HUES64 (cell line): Measurements from ENCODE around the gene CFAP77.

Source experiments
- H3K27ac ChIP-seq: 2 replicates; pipeline ENCODE4 v1.7.0; 2013; ENCODE audit warnings: low read depth, low read length, inconsistent platforms
- H3K27me3 ChIP-seq: 2 replicates; pipeline ENCODE4 v1.6.1; 2013; ENCODE audit warnings: mild to moderate bottlenecking, low read length; ENCODE audit not compliant: insufficient read depth
- H3K36me3 ChIP-seq: 2 replicates; pipeline ENCODE4 v1.6.1; 2013; ENCODE audit warnings: mild to moderate bottlenecking, low read length; ENCODE audit not compliant: insufficient read depth
- H3K4me1 ChIP-seq: 2 replicates; pipeline ENCODE4 v1.6.1; 2013; ENCODE audit warnings: mild to moderate bottlenecking, low read length, moderate library complexity; ENCODE audit not compliant: insufficient read depth
- H3K4me3 ChIP-seq: 2 replicates; pipeline ENCODE4 v1.5.1; 2013; ENCODE audit warnings: mild to moderate bottlenecking, low read length, moderate library complexity
- H3K9ac ChIP-seq: 2 replicates; pipeline ENCODE4 v1.6.1; 2013; ENCODE audit warnings: mild to moderate bottlenecking, low read depth, low read length
- H3K9me3 ChIP-seq: 2 replicates; pipeline ENCODE4 v1.6.1; 2013; ENCODE audit warnings: low read depth, low read length; ENCODE audit not compliant: insufficient read depth
- WGBS: fragments of 150-250, 120-280 bp; methylation state at CpG from one replicate; pipeline ENCODE4 v1.1.7; 2013; ENCODE audit warnings: missing lambda C conversion rate; 5-methylcytosine and 5-hydroxymethylcytosine counted together

CFAP77 gene

DNA sequence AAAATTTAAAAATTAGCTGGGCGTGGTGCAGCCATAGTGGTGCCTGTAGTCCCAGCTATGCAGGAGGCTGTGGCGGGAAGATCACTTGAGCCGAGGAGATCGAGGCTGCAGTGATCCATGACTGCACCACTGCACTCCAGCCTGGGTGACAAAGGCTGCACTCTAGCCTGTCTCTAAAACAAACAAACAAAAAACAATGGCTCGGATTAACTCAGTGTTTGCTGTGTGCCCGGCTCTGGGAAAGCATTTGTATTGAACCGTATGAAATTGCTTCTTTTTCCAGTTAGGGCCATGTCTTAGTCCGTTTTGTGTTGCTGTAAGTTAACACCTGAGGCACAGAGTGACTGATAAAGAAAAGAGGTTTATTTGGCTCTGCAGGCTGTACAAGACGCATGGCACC lies 62.6 kb downstream of the CFAP77 start:
- H3K4me1 ChIP-seq: no peaks in the 10 kb centered on the region
- no peaks in the 10 kb centered on the region for H3K27me3 ChIP-seq
- H3K36me3 ChIP-seq: no peaks in the 10 kb centered on the region
- no peaks in the 10 kb centered on the region for H3K9me3 ChIP-seq
- no peak overlapping the region for H3K27ac ChIP-seq
- no peak overlapping the region for H3K4me3 ChIP-seq
- H3K9ac ChIP-seq: no peak overlapping the region
- 82% methylated on average over 9 of the region's 9 CpGs for WGBS

DNA sequence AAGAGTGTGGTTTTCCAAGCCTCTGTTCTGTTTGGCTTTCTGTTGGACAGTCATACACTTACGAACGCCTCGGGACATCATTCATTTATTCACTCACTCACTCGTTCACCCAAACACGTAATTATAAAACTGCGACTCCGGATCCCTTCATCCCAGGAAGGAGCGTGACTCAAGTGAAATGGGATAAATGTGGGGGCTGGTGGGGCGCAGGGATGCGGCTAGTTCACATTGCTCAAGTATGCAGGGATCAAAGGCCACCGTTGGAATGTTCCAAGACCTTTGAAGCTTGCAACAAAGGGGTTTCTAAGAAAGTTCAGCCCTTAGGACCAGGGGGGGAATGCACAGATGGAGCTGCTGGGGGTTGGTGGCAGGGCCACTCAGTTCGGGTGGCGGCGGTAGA lies 64.2 kb downstream of the CFAP77 start:
- 88% methylated on average over 14 of the region's 14 CpGs for WGBS
- Histone ChIP-seq H3K9me3 (no peaks in the 10 kb centered on the region), H3K27ac (no peak overlapping the region), H3K4me1 (no peaks in the 10 kb centered on the region), H3K36me3 (no peaks in the 10 kb centered on the region), H3K27me3 (no peaks in the 10 kb centered on the region), H3K4me3 (no peak overlapping the region), H3K9ac (no peak overlapping the region)

DNA sequence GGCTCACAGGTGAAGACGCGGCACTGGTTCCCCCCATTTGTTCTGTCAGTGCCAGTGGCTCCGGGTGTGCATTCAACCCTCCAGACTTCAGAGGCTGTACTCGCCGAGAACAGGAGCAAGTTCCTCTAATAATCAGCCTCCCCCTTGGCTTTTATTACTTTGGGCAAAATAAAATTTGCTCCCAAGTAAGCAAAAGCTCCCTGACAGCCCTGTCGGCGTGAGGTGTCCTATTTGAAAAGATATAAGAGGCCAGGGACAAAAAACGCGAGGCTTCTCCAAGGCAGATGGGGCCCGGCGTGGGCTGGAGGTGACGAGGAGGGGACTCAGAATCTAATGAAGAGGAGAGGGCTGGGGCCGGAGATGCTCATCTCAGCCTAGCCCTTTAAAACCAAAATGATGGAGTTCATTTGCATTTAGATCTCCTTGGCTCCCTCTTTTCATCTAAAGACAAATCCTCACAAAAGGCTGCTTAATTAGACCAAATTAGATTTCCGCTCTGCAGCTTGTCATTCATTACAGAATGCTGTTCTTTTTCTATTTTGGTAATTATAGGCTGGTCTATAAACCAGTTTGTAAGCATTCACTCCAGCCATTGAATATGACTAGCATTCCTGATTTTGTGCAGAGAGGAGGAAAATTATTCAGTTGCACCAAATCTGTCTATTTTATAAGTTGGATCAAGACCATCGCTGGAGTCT lies 68.5 kb downstream of the CFAP77 start:
- 88% methylated on average over 14 of the region's 15 CpGs for WGBS
- H3K9ac ChIP-seq: no peak overlapping the region
- no peak overlapping the region for H3K27ac ChIP-seq

DNA sequence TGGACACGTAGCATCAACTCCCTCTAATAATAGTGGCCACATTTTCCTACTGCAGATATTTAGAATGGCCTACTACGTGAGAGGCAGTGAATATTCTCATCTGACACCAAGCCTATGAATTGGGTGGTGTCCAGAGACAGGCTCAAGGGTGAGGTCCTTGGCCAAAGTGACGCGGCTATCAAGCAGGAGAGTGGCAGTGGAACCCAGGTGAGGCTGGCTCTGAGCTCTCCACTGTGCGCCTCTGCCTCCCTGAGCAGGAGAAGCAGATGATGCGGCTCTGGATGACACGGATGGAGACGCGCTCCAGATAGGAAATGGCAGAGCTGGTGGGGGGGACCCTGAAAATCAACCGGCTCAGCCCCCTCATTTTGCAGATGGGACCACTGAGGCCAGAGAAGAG lies 69.7 kb downstream of the CFAP77 start:
- H3K27me3 ChIP-seq: no peaks in the 10 kb centered on the region
- H3K9ac ChIP-seq: no peak overlapping the region
- H3K27ac ChIP-seq: no peak overlapping the region
- no peaks in the 10 kb centered on the region for H3K36me3 ChIP-seq
- H3K4me1 ChIP-seq: no peaks in the 10 kb centered on the region
- H3K4me3 ChIP-seq: no peak overlapping the region
- WGBS: 97% methylated on average over 10 of the region's 10 CpGs
- H3K9me3 ChIP-seq: no peaks in the 10 kb centered on the region

More for the DNA sequence above, 68.5 kb downstream of the CFAP77 start:
- Histone ChIP-seq H3K27me3 (no peaks in the 10 kb centered on the region), H3K9me3 (no peaks in the 10 kb centered on the region), H3K4me1 (no peaks in the 10 kb centered on the region), H3K36me3 (no peaks in the 10 kb centered on the region), H3K4me3 (no peak overlapping the region)

DNA sequence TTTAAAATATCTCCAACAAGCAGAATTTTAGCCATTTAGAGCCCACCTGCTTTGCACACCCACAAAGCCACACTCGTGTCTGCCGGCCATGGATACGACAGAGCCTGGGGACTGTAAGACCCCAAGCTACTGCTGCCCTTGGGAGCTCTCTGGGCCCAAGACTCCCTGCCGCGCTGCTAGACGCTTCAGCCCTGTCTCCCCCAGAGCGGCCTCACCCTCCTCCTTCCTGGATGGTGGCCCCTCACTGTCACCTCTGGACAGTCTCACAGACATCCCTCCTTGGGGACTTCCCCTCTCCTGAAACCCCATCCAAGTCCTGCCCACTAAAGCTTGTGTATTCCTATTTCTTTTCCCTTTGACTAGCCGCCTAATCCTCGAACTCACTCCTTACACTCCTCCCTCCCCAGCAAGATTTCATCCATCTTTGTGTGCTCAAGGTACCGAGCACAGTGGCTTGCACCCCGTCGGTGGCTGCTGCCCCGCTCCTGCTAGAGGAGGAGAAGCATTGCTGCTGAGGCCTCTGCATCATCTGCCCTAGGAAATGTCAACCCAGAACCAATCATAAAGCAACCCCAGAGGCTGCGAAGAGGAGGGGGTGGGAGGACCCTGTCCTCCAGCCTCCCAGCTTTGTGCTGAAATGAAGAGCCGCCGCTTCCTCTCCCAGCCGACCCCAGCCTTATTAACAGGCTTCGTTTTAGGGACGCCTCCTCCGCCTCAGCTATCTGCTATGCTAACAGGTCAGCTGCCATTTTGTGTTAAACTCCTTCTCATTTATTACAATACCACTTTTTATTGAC lies 71.2 kb downstream of the CFAP77 start:
- Histone ChIP-seq H3K4me1 (no peaks in the 10 kb centered on the region), H3K27ac (no peak overlapping the region), H3K27me3 (no peaks in the 10 kb centered on the region)

DNA sequence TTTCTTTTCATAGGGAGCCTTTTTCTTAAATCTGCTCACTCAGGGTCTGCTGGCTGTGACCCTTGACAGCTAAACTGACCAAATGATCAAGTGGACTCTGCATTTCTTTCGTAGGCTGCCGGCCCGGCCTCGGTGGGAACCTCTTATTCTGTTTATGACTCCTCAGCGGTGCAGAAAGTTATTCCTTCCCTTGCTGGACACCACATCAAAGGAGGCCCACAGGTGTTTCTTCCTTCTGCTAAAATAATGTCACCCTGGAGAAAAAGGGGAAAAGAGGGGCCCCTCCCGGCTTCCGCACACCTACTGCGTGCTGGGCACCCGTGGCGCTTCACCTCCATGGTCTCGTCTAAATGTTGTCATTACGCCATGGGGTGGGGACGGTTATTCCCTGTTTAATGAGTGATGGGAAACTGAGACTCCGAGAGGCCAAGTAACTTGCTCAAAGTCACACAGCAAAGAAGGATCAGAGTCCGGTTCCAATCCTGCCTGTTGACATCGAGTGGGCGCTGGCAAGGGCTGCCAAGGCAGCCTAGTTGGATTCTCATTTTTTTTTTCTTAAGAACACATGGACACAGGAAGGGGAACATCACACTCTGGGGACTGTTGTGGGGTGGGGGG lies 72.3 kb downstream of the CFAP77 start:
- Histone ChIP-seq H3K9me3 (no peaks in the 10 kb centered on the region), H3K27me3 (no peaks in the 10 kb centered on the region), H3K4me3 (no peak overlapping the region), H3K9ac (no peak overlapping the region), H3K4me1 (no peaks in the 10 kb centered on the region), H3K27ac (no peak overlapping the region), H3K36me3 (no peaks in the 10 kb centered on the region)
- WGBS: 94% methylated on average over 17 of the region's 17 CpGs

More for the DNA sequence above, 71.2 kb downstream of the CFAP77 start:
- Histone ChIP-seq H3K9ac (no peak overlapping the region), H3K4me3 (no peak overlapping the region), H3K36me3 (no peaks in the 10 kb centered on the region), H3K9me3 (no peaks in the 10 kb centered on the region)
- 87% methylated on average over 20 of the region's 20 CpGs for WGBS

DNA sequence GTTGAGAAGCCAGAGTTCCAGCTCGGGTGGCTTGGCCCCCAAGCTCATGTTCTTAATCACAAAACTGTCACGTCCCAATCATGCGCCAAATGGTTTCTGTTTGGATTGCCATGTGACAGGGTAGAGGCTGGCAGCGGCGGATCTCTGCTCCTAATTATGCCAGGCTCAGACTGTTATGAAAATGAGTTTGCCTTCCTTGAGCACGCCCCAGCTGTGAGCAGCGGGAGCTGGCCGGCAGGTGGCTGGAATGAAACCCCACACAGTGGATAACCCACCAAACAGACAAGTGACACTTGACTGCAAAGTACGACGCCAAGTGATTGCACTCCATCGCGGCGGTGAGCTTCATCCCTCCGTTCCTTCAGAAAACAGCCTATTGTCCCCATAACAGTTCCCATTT lies 75.4 kb downstream of the CFAP77 start:
- Histone ChIP-seq H3K36me3 (no peaks in the 10 kb centered on the region), H3K9me3 (no peaks in the 10 kb centered on the region), H3K4me1 (no peaks in the 10 kb centered on the region), H3K4me3 (no peak overlapping the region), H3K27me3 (no peaks in the 10 kb centered on the region; the same call in 1 of the 2 replicates), H3K27ac (no peak overlapping the region), H3K9ac (no peak overlapping the region)
- WGBS: 90% methylated on average over 14 of the region's 14 CpGs

DNA sequence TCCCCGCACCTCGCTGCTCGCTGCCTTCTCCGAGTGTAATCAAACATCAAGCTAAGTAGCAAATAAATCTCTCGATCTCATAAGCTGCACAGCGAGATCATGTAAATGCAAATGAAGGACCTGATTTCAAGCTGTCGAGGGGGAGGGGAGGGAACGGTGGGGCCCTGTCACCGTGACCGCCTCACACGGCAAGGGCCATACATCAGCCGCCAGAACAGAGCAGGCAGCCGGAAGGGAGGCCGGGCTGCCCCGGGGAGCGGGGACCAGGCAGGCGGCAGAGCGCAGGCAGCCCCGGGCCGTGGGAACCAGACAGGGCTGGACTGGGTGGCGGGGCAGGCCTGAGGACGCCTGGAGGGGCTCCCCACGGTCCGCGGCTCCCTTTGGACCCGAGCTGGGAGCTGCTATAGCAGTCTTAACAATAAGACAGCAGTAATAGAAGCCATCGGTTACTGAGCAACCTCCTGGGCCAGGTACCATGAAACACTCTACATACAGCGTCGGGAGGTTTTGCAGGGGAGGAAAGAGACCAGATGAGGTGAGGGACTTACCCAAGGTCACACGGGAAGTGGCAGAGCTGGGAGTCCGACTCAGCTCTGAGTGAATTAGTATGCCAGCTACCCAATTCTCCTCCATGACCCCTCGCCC lies 76.8 kb downstream of the CFAP77 start:
- 75% methylated on average over 32 of the region's 32 CpGs for WGBS
- no peaks in the 10 kb centered on the region for H3K9me3 ChIP-seq
- H3K27ac ChIP-seq: no peak overlapping the region
- no peak overlapping the region for H3K9ac ChIP-seq
- H3K27me3 ChIP-seq: no peaks in the 10 kb centered on the region; the same call in 1 of the 2 replicates
- H3K36me3 ChIP-seq: no peaks in the 10 kb centered on the region
- H3K4me3 ChIP-seq: no peak overlapping the region
- H3K4me1 ChIP-seq: no peaks in the 10 kb centered on the region

DNA sequence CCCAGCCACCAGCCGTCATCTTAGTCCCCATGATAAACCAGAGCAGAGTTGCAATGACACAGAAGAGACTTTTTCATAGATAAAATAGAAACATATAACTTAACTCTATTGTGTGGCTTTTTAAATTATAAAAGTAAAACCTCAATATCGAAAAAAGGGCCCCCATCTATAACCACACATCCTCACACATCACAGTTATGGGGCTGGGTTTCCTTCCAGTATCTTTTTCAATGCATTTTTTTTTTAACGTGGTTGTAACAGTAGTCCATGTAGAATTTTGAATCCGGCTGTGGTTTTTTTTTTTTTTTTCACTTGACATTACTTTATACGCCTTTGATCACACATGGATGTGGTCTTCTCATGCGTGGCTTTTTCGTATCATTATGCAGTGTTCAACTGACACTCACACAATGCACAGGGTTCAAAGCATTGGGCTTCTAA lies 77.4 kb downstream of the CFAP77 start:
- no peaks in the 10 kb centered on the region; the same call in 1 of the 2 replicates for H3K27me3 ChIP-seq
- H3K36me3 ChIP-seq: no peaks in the 10 kb centered on the region
- no peaks in the 10 kb centered on the region for H3K4me1 ChIP-seq
- H3K27ac ChIP-seq: no peak overlapping the region
- no peaks in the 10 kb centered on the region for H3K9me3 ChIP-seq
- WGBS: 96% methylated on average over 7 of the region's 7 CpGs
- H3K9ac ChIP-seq: no peak overlapping the region
- no peak overlapping the region for H3K4me3 ChIP-seq

DNA sequence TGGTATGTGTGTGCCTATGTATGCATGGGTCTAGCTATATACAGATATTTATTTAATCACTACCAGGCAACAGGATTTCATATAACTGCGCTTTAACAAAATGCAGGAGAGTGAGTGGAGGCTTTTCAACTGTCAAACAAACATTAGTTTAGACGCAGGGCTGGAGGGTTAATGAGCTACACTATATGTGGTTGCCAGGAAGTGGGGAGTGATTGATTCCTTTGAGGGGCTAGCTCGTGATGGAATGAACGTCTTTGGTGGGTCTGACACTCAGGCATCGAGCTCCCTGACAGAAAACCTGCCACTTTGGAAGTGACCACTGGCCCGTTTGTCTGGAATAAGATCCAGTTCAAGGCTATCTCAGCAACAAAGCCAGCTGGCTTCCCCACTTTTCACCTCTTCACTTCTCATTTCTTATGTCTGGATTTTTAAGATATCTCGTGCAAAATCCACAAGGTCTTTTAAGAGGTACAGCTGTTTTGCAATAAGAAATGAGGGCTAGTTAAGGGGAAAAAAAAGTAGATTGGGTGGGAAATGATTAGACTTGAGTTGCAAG lies 78.0 kb downstream of the CFAP77 start:
- no peak overlapping the region for H3K4me3 ChIP-seq
- 87% methylated on average over 7 of the region's 7 CpGs for WGBS
- H3K4me1 ChIP-seq: no peaks in the 10 kb centered on the region
- no peaks in the 10 kb centered on the region for H3K9me3 ChIP-seq
- H3K36me3 ChIP-seq: no peaks in the 10 kb centered on the region
- no peak overlapping the region for H3K9ac ChIP-seq
- H3K27ac ChIP-seq: no peak overlapping the region
- no peaks in the 10 kb centered on the region; the same call in 1 of the 2 replicates for H3K27me3 ChIP-seq
